Transverse colon (tissue), 4 donors: ENCODE results near the gene SEZ6. TPM values are rescaled to one million over a fixed set of nuclear protein-coding genes. Genes with fewer than 3 reads are reported as not detected.

Source experiments
- DNase-seq: peaks from one replicate; pipeline ENCODE4 v3.0.0-alpha.2; 2019
- H3K27ac ChIP-seq, 4 donors: fragments of 200-600 bp; sonication (generic); 2 replicates each; pipeline ENCODE4 v1.5.1; 2016 to 2018; ENCODE audit warnings: inconsistent platforms in 4 of 4
- H3K27me3 ChIP-seq: fragments of 200-600 bp; sonication (generic); 2 replicates; pipeline ENCODE4 v1.5.1; 2017; ENCODE audit warnings: inconsistent platforms
- H3K36me3 ChIP-seq, 4 donors: fragments of 200-600 bp; sonication (generic); 2 replicates each; pipeline ENCODE4 v1.5.1; 2017 to 2019; ENCODE audit warnings: inconsistent platforms in 4 of 4
- H3K4me1 ChIP-seq, 4 donors: fragments of 200-600 bp; sonication (generic); 2 replicates each; pipeline ENCODE4 v1.5.1; 2017 to 2020; ENCODE audit warnings: inconsistent platforms in 4 of 4
- H3K4me3 ChIP-seq, 4 donors: fragments of 200-600 bp; sonication (generic); 1 replicate in 1 of 4; 2 replicates in 3 of 4; pipeline versions ENCODE4 v1.5.1 to v1.6.1; 2017 to 2019; ENCODE audit warnings: inconsistent platforms in 4 of 4
- H3K9me3 ChIP-seq, 2 donors: fragments of 200-600 bp; sonication (generic); 2 replicates each; pipeline ENCODE4 v1.5.1; 2017 to 2019; ENCODE audit warnings: inconsistent platforms in 2 of 2
- EP300 ChIP-seq: sonication (generic); formaldehyde crosslinking; IDR thresholded peaks from one replicate; pipeline ENCODE4 v1.6.1; 2017; ENCODE audit warnings: antibody characterized with exemption, low read depth
- POLR2A ChIP-seq: fragments of 450-650 bp; IDR thresholded peaks from one replicate; pipeline ENCODE4 v1.6.1; 2016; ENCODE audit warnings: antibody characterized with exemption, mild to moderate bottlenecking, moderate library complexity
- POLR2AphosphoS5 ChIP-seq, 3 donors: sonication (generic); formaldehyde crosslinking; IDR thresholded peaks; one replicate each; pipeline ENCODE4 v1.6.1; 2016; ENCODE audit warnings: antibody characterized with exemption in 3 of 3
- WGBS, 2 donors: methylation state at CpG; one replicate each; pipeline ENCODE4 v1.1.5; 2018; ENCODE audit warnings: low coverage in 1 of 2; 5-methylcytosine and 5-hydroxymethylcytosine counted together
- in situ Hi-C, 4 donors: fragments of 200-750 bp; cut with MboI; loops; one replicate each; pipeline versions ENCODE4 v1.15.0 to v1.15.1; 2017; ENCODE audit warnings: low sequenced_read_pairs in 3 of 4, low pct_ligation_motif_present in 1 of 4, low pct_unique_long_range_greater_than_20kb in 1 of 4
- intact Hi-C: fragments of 100-400 bp; cut with DNase I; formaldehyde crosslinking; loops from one replicate; pipeline ENCODE4 v1.15.1; 2023; ENCODE audit warnings: low total_unique reads
- total RNA-seq, 4 donors: library from RNA; depleted of rRNA; stranded (reverse); fragments of >200 nt; gene quantifications; one replicate each; pipeline ENCODE4 v1.1.0, GENCODE V29; 2016
- TF ChIP-seq, protein P1 (sequence below), 5 experiments: fragments of 200-600 bp in 3 of 5; fragments of 450-650 bp in 2 of 5; sonication (generic) in 3 of 5; IDR thresholded peaks; 1 replicate in 2 of 5; 2 replicates in 3 of 5; pipeline ENCODE4 v1.5.1; 2016 to 2017; ENCODE audit warnings: antibody characterized with exemption in 5 of 5, inconsistent platforms in 3 of 5, mild to moderate bottlenecking in 2 of 5, moderate library complexity in 1 of 5

Gene SEZ6
- total RNA-seq, 4 donors from 2014 or later, result 0.14 TPM; not detected in 3

DNA sequence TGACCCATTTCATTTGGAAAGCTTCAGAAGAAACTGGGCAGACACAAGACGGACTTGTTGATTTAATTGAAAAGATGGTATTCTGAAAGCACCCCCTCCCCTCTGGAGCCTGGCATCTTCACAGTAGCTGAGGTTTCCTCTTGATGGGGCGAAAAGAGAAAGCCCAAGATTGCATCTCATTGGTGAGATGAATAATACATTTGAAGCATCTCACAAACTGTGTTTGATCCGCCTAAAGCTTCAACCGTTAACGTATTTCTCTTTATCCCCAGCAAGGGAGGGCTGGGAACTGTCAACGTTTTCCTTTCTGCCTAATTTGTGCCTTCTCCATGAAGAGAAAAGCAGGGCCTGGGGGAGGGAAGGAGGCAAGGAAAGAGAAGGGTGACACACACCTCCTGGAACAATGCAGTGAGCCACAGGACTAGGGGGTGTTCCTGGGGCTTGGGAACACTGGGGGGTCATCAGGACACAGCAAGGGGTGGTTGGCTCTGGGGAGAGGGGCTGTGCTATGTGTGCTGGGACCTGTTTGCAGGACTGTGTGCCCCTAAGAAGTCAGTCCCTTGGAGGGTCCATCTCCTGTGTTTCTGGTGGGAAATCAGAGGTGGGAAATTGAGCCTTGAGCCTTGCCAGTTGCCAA lies 18.6 kb upstream of the SEZ6 start:
- H3K36me3 ChIP-seq, result no peaks in the 10 kb centered on the region
- no peak overlapping the region for H3K4me3 ChIP-seq
- peaks cover 53% of the 10 kb centered on the region for H3K27me3 ChIP-seq
- H3K9me3 ChIP-seq, result no peaks in the 10 kb centered on the region
- 74% methylated on average over 6 of the region's 6 CpGs; no CpG with 5 or more reads in 1 of the 2 donors for WGBS, 2 donors
- peaks cover 0 to 10% (median 4%) of the 10 kb centered on the region in 4 donors for H3K4me1 ChIP-seq
- no peak overlapping the region for H3K27ac ChIP-seq
- DNase-seq, result no peak
- intact Hi-C loops, result no loop called here
- TF ChIP-seq, protein P1, sequence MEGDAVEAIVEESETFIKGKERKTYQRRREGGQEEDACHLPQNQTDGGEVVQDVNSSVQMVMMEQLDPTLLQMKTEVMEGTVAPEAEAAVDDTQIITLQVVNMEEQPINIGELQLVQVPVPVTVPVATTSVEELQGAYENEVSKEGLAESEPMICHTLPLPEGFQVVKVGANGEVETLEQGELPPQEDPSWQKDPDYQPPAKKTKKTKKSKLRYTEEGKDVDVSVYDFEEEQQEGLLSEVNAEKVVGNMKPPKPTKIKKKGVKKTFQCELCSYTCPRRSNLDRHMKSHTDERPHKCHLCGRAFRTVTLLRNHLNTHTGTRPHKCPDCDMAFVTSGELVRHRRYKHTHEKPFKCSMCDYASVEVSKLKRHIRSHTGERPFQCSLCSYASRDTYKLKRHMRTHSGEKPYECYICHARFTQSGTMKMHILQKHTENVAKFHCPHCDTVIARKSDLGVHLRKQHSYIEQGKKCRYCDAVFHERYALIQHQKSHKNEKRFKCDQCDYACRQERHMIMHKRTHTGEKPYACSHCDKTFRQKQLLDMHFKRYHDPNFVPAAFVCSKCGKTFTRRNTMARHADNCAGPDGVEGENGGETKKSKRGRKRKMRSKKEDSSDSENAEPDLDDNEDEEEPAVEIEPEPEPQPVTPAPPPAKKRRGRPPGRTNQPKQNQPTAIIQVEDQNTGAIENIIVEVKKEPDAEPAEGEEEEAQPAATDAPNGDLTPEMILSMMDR (IDR thresholded peaks at IDR 0.05), result no peak
- TF ChIP-seq POLR2A (no peak), EP300 (no peak), POLR2AphosphoS5 (IDR thresholded peaks at IDR 0.05) (no peak)
- in situ Hi-C loops, result loop anchor here in 1 of 4 donors (25.0 kb wide), 1 partner anchor 213 kb away; the partner anchor contains the start of gene CRYBA1

DNA sequence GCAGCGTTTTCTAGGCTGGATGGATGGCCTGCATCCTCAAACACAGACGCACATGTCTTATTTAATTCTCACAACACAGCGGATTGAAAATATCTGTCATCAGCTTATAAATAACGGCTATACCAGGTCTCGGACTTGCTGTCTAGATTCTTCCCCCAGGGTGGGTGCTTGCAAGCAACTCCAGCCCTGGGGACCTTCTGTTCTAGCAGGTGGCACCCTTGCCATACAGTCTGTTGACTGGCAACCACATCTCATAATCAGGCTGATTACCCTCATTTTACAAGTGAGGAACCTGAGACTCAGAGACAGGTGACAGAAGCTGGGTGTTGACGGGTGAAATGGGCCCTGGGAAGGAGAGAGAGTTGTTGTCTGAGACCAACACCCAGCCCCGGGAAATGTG lies 16.2 kb upstream of the SEZ6 start:
- Histone ChIP-seq H3K27ac (no peak overlapping the region), H3K36me3 (no peaks in the 10 kb centered on the region), H3K27me3 (peaks cover 73% of the 10 kb centered on the region), H3K9me3 (no peaks in the 10 kb centered on the region), H3K4me3 (no peak overlapping the region), H3K4me1 (peaks cover 0 to 10% (median 4%) of the 10 kb centered on the region in 4 donors)
- intact Hi-C loops, result no loop called here
- TF ChIP-seq POLR2A (no peak), POLR2AphosphoS5 (IDR thresholded peaks at IDR 0.05) (no peak), EP300 (no peak)
- TF ChIP-seq, protein P1 (IDR thresholded peaks at IDR 0.05), result no peak
- in situ Hi-C loops, result loop anchor here in 1 of 4 donors (25.0 kb wide), 1 partner anchor 215 kb away; the partner anchor contains the start of gene CRYBA1
- no peak for DNase-seq
- WGBS, 2 donors, result 85 to 86% methylated on average over 6 to 7 of the region's 7 CpGs

DNA sequence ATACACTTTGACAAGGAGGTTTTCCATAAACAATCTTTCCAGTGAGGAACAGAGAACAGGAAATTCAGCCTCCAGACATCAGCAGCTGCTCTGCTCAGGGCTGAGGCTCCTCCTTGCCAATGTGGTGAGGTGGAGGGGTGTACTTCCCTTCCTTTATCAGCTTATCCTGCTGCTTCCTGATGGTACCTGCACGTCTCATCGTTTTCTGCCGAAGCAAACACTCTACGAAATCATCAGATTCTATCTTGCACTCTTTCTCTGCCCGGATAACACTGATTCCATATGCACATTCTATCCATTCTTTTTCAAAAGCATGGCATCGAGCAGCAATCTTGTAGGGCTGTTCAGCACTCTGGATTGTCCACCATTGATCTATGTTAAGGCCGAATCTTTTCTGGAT lies 15.4 kb upstream of the SEZ6 start:
- no peak for DNase-seq
- no peaks in the 10 kb centered on the region for H3K36me3 ChIP-seq
- intact Hi-C loops, result no loop called here
- in situ Hi-C loops, result loop anchor here in 1 of 4 donors (25.0 kb wide), 1 partner anchor 216 kb away; the partner anchor contains the start of gene CRYBA1
- TF ChIP-seq, protein P1 (IDR thresholded peaks at IDR 0.05), result no peak
- TF ChIP-seq POLR2AphosphoS5 (IDR thresholded peaks at IDR 0.05) (no peak), POLR2A (no peak), EP300 (no peak)
- no peaks in the 10 kb centered on the region for H3K9me3 ChIP-seq
- H3K4me1 ChIP-seq, result peaks cover 0 to 10% (median 4%) of the 10 kb centered on the region in 4 donors
- no peak overlapping the region for H3K27ac ChIP-seq
- 70 to 71% methylated on average over 2 to 7 of the region's 7 CpGs for WGBS, 2 donors
- peaks cover 76% of the 10 kb centered on the region for H3K27me3 ChIP-seq
- H3K4me3 ChIP-seq, result no peak overlapping the region

DNA sequence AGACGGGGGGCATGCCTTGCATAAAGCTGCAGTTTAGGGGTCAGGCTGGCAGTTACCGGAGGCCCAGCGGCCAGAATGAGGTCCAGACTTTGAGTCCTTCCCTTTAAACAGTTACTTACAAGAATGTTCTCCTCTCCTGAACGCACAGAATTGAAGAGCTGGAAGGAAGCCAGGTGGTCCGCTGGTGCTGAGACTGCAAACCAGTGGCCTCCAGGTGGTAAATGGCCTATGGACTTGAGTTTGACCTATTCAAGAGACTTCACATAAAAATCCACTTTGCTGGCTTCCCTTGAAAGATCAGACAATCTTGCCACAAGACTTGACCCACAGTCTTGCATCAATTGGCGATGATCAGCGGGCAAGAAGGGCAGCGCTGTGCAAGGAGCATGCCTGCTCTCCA lies 14.7 kb upstream of the SEZ6 start:
- H3K4me1 ChIP-seq, result peaks cover 0 to 10% (median 4%) of the 10 kb centered on the region in 4 donors
- WGBS, 2 donors, result 73 to 79% methylated on average over 3 to 8 of the region's 8 CpGs
- peaks cover 75% of the 10 kb centered on the region for H3K27me3 ChIP-seq
- H3K4me3 ChIP-seq, result no peak overlapping the region
- in situ Hi-C loops, result loop anchor here in 1 of 4 donors (25.0 kb wide), 1 partner anchor 217 kb away; the partner anchor contains the start of gene CRYBA1
- DNase-seq, result no peak
- H3K27ac ChIP-seq, result no peak overlapping the region
- TF ChIP-seq POLR2AphosphoS5 (IDR thresholded peaks at IDR 0.05) (no peak), POLR2A (no peak)
- TF ChIP-seq, protein P1 (IDR thresholded peaks at IDR 0.05), result no peak
- H3K36me3 ChIP-seq, result no peaks in the 10 kb centered on the region
- intact Hi-C loops, result no loop called here
- H3K9me3 ChIP-seq, result no peaks in the 10 kb centered on the region
